Tibial artery (tissue), 4 donors: ENCODE measurements around the gene PTMA.

ENCODE experiments used
- DNase-seq, 2 donors: peaks; one replicate each; pipeline ENCODE4 v3.0.0-alpha.2; 2019
- H3K27ac ChIP-seq, 2 donors: fragments of 200-600 bp; sonication (generic) in 1 of 2; 1 replicate in 1 of 2; 2 replicates in 1 of 2; pipeline ENCODE4 v1.5.1; 2018 to 2019; ENCODE audit warnings: mild to moderate bottlenecking in 1 of 2
- H3K27me3 ChIP-seq, 2 donors: fragments of 200-600 bp; sonication (generic) in 1 of 2; one replicate each; pipeline versions ENCODE4 v1.5.1 to v1.6.0; 2016 to 2019
- H3K36me3 ChIP-seq, 3 donors: fragments of 200-600 bp; sonication (generic) in 2 of 3; one replicate each; pipeline ENCODE4 v1.5.1; 2016 to 2019; ENCODE audit warnings: mild to moderate bottlenecking in 2 of 3
- H3K4me1 ChIP-seq, 4 donors: fragments of 200-600 bp; sonication (generic) in 2 of 4; 1 replicate in 3 of 4; 2 replicates in 1 of 4; pipeline ENCODE4 v1.5.1; 2016 to 2019
- H3K4me3 ChIP-seq, 2 donors: fragments of 200-600 bp; sonication (generic) in 1 of 2; 1 replicate in 1 of 2; 2 replicates in 1 of 2; pipeline ENCODE4 v1.5.1; 2018 to 2019; ENCODE audit warnings: mild to moderate bottlenecking in 2 of 2
- H3K9me3 ChIP-seq, 3 donors: fragments of 200-600 bp; sonication (generic) in 1 of 3; one replicate each; pipeline ENCODE4 v1.5.1; 2016 to 2019
- intact Hi-C: fragments of 100-400 bp; cut with DNase I; formaldehyde crosslinking; loops from one replicate; pipeline ENCODE4 v1.15.0; 2023; ENCODE audit warnings: low total_unique reads
- TF ChIP-seq, protein P1 (sequence below), 2 experiments: fragments of 200-600 bp in 1 of 2; fragments of 450-650 bp in 1 of 2; IDR thresholded peaks; one replicate each; pipeline ENCODE4 v1.5.1; 2017 to 2019; ENCODE audit warnings: antibody characterized with exemption in 2 of 2, mild to moderate bottlenecking in 1 of 2, moderate library complexity in 1 of 2

PTMA gene

DNA sequence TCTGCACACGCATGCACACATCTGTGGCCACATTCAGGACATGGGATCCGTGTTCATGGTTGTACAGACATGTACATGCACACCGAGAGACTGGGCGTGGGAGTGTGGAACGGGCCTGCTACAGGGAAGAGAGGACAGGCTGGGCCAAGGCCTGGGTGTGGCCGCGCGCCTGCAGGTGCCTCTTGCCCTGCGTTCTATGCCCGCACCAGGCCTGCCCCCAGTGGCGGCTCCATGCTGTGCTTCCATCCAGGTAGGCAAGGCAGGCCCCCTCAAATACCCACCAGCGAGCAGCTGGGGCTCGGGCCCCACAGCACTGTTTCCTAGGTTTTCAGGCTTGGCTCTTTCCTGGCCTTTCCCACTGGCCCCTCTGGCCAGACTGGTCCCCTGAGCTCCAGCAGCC, 15.5 kb upstream of the PTMA start:
- Histone ChIP-seq H3K27me3 (no peaks in the 10 kb centered on the region), H3K9me3 (no peaks in the 10 kb centered on the region), H3K4me1 (no peaks in the 10 kb centered on the region), H3K27ac (no peak overlapping the region), H3K4me3 (no peak overlapping the region), H3K36me3 (no peaks in the 10 kb centered on the region)
- intact Hi-C loops: loop anchor here (5.0 kb wide), 1 partner anchor 639 kb away; no protein-coding TSS in a partner anchor
- TF ChIP-seq, protein P1, sequence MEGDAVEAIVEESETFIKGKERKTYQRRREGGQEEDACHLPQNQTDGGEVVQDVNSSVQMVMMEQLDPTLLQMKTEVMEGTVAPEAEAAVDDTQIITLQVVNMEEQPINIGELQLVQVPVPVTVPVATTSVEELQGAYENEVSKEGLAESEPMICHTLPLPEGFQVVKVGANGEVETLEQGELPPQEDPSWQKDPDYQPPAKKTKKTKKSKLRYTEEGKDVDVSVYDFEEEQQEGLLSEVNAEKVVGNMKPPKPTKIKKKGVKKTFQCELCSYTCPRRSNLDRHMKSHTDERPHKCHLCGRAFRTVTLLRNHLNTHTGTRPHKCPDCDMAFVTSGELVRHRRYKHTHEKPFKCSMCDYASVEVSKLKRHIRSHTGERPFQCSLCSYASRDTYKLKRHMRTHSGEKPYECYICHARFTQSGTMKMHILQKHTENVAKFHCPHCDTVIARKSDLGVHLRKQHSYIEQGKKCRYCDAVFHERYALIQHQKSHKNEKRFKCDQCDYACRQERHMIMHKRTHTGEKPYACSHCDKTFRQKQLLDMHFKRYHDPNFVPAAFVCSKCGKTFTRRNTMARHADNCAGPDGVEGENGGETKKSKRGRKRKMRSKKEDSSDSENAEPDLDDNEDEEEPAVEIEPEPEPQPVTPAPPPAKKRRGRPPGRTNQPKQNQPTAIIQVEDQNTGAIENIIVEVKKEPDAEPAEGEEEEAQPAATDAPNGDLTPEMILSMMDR (IDR thresholded peaks at IDR 0.05): no peak
- no peak for DNase-seq

GRCh38 chr2:231693956-231694355, 14.4 kb upstream of the PTMA start:
- no peak overlapping the region for H3K27ac ChIP-seq

DNA sequence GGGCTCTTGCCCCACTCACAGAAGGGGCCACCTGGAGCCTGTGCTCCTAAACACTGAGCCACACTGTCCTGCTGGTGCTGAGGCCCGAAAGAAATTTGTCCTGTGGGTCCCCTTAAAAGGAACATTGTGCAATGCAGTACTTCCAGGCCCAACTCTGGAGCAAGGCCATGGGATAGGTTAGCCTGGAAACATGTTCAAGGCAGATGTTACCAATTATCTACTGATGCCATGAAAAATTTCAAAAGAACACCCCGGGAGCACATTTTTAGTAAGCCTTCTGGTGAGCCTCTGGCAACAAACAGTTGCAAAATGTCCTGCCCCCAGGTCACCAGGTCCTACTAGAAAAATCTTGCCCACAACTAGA, 12.3 kb upstream of the PTMA start:
- TF ChIP-seq, protein P1 (IDR thresholded peaks at IDR 0.05): no peak
- peak in 1 of 2 donors; percentile 77 for DNase-seq
- H3K36me3 ChIP-seq: no peaks in the 10 kb centered on the region
- H3K4me1 ChIP-seq: no peaks in the 10 kb centered on the region
- H3K9me3 ChIP-seq: no peaks in the 10 kb centered on the region
- intact Hi-C loops: no loop called here
- no peak overlapping the region for H3K27ac ChIP-seq
- no peaks in the 10 kb centered on the region for H3K27me3 ChIP-seq
- H3K4me3 ChIP-seq: no peak overlapping the region

More at GRCh38 chr2:231693956-231694355, 14.4 kb upstream of the PTMA start:
- no peaks in the 10 kb centered on the region for H3K9me3 ChIP-seq
- intact Hi-C loops: loop anchor here (5.0 kb wide), 1 partner anchor 638 kb away; no protein-coding TSS in a partner anchor
- H3K36me3 ChIP-seq: no peaks in the 10 kb centered on the region
- H3K4me1 ChIP-seq: no peaks in the 10 kb centered on the region
- DNase-seq: no peak
- H3K4me3 ChIP-seq: no peak overlapping the region
- TF ChIP-seq, protein P1 (IDR thresholded peaks at IDR 0.05): no peak
- H3K27me3 ChIP-seq: no peaks in the 10 kb centered on the region

DNA sequence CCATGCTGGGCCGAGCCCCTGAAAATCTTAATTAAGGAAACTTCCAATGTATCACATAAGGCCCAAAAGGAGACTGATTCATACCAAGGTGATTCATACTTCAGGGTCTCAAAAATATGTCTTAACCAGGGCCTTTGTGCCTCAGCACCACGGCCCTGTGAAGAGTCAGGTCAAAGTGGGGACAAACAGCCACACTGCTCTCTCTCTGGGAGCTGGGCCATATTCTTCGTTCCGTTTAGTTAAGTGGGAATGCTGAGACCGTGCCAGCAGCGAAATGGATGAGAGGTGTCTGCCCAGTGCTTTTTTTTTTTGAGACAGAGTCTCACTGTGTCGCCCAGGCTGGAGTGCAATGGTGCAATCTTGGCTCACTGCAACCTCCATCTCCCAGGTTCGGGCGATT, 9.3 kb upstream of the PTMA start:
- TF ChIP-seq, protein P1 (IDR thresholded peaks at IDR 0.05): no peak
- no peaks in the 10 kb centered on the region for H3K27me3 ChIP-seq
- no peak overlapping the region for H3K4me3 ChIP-seq
- no peak for DNase-seq
- H3K9me3 ChIP-seq: no peaks in the 10 kb centered on the region
- intact Hi-C loops: no loop called here
- no peaks in the 10 kb centered on the region for H3K36me3 ChIP-seq
- H3K27ac ChIP-seq: no peak overlapping the region
- peaks cover 0 to 17% (median 0%) of the 10 kb centered on the region in 4 donors for H3K4me1 ChIP-seq

DNA sequence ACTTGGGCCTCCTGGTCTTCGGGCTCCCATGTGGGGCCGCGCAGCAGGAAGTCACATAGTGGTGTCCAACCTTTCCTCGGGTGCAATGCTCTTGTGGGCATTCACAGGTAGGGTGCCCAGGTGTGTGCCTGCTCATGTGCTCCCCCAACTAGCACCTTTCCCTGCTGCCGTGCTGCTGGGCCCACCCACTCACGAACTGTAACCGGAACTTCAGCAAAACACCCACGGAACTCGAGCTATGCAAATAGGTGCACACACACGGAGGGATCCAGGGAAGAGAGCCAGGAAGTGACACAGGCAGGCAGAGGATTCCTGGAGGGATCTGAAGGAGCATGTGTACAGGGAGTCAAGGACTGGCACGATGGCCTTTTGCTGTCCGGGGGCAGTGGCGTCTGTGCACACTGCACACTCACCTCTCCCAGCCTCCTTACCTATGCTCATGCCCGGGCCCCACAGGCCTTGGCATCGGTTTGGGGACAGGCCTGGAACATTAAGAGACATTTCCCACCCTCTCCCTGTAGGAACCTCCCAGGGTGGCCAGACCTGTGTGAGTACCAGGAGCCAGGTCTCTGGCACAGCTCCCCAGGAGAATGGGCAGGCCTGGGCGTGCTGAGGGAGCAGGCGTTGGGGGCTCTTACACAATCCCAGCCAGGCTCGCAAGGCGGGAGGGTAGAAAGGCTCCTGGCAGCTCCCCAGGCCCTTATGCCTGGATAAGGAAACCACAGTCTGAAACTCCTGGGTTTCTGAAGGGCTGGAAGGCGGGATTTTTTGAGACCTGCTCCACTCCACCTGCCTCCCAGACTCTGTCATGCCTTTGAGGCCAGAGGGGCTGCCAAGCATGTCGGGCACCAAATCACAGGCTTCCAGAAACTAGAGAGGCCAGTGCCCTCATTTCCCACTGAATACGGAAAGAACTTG, 6.6 kb upstream of the PTMA start:
- TF ChIP-seq, protein P1 (IDR thresholded peaks at IDR 0.05): no peak
- Histone ChIP-seq H3K4me1 (peaks cover 0 to 30% (median 13%) of the 10 kb centered on the region in 4 donors), H3K36me3 (no peaks in the 10 kb centered on the region), H3K4me3 (no peak overlapping the region), H3K27ac (no peak overlapping the region), H3K9me3 (no peaks in the 10 kb centered on the region), H3K27me3 (no peaks in the 10 kb centered on the region)
- intact Hi-C loops: loop anchor here (2.0 kb wide), 1 partner anchor 17 kb away; no protein-coding TSS in a partner anchor
- DNase-seq: no peak
